Glomerular endothelial cell (primary cell): Measurements from ENCODE around the gene RAC2. TPM values are rescaled to one million over a fixed set of nuclear protein-coding genes. Genes with fewer than 3 reads are reported as not detected.

Source experiments
- DNase-seq: peaks from one replicate; pipeline ENCODE4 v3.0.0-alpha.2; 2011; ENCODE audit warnings: low read depth, low spot score; ENCODE audit errors: extremely low read depth
- total RNA-seq: library from RNA; depleted of rRNA; stranded (reverse); fragments of >200 nt; gene quantifications from 2 replicates; pipeline ENCODE4 v1.2.3, GENCODE V29; 2015

RAC2 gene
- total RNA-seq, 1 donor from 2014 or later: 126 TPM

DNA sequence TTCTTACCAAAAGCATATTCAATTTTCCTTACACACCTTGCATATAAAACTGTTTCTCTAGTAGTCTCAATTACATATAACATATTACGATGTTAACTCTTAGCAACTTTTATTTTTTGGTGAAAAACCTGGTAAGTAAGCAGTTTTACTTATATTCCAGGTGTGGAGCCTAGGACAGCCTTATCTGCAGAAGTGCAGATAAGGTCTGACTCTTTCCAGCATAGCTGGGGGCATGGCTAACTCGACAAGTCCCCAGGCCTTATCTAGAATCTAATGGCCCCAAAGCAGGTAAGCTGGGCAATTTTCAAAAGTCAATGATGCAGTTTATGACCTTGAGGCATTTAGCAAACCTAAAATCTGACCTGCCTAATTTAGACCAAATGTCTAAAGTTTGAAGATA, 51.9 kb downstream of the RAC2 start:
- DNase-seq: no peak

DNA sequence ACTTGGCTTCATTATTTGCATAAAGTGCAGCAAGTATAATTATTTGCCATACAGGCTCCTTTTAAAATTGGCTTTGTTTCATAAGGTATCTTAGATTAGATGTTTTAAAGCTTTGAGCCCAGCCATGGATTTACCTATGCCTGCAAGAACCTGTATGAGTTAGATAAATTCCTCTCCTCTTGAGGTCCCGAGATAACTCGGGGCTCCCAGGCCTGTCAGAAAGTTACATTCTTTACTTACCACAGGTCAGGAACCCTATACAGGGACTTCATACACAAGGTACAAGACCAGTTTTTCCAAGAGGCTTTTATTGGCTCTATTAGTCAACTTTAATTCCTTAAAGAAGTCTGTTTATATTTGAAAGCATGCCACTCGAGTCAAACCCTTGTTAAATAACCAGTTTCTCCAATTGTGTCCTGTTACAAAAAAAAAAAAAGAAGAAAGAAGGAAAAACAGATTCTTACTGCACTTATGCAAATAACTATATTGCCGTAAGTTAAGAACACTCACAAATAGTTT, 53.7 kb downstream of the RAC2 start:
- no peak for DNase-seq

DNA sequence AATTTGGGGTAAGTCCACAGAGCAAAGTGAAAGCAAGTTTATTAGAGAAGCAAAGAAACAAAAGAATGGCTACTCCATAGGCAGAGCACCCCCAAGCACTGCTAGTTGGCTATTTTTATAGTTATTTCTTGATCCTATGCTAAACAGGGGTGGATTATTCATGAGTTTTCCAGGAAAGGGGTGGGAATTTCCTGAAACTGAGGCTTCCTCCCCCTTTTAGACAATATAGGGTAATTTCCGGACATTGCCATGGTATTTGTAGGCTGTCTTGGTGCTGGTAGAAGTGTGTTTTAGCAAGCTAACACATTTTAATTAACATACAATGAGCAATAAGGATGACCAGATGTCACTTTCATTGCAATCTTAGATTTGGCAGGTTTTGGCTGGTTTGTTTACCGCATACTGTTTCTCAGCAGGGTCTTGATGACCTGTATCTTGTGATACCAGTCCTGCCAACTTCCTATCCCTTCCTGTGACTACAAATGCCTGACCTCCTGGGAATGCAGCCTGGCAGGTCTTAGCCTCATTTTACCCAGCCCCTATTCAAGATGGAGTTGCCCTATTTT, 55.1 kb downstream of the RAC2 start:
- peak; percentile 92 for DNase-seq

DNA sequence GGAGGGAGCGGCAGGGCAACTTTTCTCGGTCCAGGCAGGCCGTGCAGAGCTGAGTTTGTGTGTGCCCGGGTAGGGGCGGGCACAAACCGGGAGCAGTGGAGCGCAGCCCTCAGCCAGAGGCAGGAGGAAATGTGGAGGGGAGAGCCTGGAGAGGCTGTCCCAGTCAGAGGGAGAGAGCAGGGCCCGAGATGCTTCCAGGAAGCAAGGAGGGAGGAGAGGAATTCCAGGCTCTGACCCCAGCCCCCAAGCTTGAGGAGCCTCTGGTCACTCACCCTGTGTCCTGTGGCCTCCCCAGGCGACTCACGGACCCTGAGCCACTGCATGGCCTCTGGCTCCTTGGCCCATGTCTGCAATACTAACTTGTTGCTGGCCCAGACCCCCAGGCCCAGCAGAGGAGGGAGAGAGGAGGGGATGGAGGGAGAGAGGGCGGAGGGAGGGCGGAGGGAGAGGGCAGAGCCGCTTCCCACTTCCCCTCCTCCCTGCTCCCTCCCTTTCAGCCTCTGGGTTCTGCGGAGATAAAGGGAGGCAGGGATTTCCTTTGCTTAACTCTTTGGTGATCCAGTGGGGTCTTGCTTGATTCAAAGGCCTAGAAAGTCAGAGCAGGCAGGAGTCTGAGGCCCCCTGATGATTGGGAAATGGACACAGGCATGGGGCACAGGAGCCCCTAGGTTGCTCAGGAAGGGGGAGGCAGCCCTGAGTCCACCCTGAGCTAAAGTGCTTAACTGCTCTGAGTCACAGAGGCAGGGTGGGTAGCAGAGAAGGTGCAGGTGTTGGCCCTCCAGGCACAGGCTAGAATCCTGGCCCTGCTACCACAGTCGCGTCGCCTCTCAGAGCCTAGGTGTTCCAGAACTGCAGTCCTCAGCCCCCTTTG, 55.9 kb downstream of the RAC2 start, which contains the start of gene C1QTNF6:
TSS of gene C1QTNF6 (minus strand) at position 357 of the 871 bp plus-strand sequence. CDS start at position 323, 34 bp downstream.
- DNase-seq: no peak

DNA sequence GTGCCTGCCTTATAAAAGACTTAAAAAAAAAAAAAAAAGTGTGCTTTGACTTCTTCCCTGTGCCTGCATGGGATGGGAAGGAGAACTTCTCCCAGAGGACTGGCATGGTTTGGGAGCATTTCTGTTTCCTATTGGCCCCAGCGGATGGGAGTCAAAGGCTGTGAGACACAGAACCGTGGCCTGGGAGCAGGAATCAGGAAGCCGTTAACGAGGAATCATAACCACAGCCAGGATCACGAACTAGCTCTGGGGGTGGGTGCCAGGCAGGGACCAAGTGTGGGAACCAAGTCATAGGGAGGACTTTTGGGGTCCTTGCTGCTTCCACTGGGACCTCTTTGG, 56.5 kb downstream of the RAC2 start:
- no peak for DNase-seq

DNA sequence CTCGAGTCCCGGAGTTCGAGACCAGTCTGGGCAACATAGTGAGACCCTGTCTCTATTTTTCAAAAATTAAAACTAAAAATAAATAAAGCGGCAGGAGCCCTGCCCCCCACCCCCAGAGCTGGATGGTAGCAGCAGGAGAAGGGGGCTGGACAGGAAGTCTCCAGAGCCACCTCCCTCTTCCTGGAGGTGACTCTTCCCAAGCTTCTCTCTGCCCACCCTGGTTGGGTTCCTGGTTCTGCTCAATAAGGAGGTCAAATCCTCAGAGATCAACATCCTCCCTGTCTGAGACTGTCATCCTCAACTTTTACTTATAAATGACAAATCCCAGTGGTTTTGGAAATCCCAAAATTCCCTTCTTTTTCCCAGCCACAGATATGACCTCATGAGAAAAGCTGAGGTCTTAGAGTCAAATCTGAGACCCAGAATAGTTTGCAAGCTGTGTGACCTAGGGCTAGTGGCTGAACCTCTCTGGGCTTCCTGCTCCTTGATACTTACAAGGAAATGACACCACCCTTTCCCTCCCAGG, 57.0 kb downstream of the RAC2 start:
- no peak for DNase-seq

DNA sequence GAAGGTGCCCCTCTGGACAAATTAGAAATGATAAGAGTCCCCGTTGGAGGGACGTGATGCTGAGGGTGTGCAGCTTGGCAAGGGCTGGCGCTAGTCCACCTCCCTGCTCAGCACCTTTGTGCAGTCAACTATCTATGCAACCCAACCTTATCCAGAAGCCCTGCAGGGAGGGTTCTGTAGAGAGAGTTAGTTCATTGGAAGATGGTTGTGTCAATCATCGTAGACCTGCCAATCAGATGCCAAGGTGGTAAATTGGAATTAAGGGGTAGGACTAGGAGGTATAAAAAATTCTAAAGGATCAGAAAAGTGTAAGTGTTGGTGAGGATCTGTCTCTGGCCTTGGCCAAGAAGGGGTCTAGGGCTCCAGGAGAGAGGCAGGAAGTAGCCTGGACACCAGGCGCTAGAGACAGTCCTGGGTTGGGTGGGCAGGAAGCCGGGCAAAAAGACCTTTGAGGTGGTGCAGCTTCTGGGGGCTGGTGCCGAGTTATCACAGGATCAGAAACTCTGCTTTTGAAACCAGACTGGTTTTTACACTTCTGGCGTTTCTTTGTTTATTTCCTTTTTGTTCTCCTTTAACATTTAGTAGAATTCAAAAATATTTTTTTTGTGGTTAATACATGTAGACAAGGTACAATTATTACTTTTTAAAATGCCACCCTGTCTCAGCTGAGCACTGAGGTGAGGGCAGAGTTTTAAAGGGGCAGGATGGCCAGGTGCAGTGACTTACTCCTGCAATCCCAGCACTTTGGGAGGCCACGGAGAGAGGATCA, 57.7 kb downstream of the RAC2 start:
- peak; percentile 94 for DNase-seq

DNA sequence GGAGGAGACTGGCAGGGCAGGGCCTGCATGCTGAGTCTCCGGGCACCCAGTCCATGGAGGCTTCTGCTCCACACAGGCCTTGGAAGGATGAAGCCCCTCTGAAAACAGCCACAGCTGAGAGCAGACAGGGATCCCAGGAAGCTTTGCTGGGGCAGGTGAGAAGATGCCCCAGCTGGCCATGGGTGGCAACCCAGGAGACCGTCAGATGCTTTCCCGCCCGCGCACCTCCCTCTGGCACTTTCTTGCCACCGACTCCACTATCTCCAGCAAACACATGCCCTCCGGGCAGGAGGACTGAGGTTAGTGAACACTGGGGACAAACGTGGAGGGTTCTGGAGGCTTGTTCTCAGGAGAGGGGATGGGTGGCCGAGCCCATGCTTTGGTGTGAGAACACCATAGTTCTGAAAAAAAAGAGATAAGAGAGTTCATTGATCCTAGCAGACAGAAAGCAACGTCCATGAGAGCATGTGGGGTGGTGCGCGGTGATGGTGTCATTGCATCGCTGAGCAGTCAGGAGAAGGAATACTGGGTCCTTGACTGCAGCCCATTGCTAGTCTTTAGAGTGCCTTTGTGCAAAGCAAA, 58.3 kb downstream of the RAC2 start:
- DNase-seq: no peak

DNA sequence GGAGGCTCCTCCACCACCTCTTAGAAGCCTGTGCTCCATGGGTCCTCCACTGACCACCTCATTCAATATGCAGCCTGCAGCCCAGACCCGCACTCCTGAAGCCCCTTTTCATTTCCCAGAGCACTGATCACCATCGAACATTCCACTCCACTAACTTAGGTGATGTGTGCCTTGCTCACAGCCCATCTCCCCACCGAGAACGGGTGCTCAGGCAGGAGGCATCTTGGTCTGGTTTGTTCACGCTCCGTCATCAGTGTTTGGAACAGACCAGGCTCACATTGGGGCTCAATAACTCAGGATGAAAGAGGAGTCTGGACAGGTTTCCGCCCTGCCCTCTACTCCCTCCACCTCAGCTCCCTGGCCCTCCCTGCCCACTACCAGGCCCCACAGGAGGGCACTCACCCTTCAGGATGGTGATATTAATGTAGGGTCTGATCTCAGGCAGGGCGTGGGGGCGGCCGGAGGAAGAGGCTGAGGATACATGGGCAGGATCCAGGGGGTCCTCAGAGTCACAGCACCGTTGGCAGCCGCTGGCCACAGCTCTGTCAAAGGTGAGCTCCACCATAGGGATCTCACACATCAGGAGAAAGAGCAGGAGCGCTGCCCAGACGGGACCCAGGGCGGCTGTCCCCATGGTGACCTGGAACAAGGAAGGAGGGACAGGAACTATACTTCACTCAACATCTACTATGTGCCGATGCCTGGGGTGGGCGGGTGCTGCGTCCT, 59.1 kb downstream of the RAC2 start:
- DNase-seq: no peak

DNA sequence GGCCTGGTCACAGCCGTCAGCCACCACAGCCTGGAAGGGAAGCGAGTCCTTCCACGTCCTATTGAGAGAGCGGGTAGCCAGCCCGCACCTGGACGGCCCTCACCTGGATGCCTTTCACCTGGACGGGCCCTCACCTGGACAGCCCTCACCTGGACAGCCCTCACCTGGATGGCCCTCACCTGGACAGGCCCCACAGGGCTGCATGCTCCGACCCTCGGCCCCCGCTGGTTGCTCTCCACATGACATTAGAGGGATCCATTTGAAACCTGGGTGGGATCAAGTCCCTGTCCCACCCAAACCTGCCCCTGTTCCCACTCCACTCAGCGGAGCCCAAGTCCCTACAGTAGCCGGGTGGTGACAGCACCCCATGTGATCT, 59.7 kb downstream of the RAC2 start:
- DNase-seq: no peak

DNA sequence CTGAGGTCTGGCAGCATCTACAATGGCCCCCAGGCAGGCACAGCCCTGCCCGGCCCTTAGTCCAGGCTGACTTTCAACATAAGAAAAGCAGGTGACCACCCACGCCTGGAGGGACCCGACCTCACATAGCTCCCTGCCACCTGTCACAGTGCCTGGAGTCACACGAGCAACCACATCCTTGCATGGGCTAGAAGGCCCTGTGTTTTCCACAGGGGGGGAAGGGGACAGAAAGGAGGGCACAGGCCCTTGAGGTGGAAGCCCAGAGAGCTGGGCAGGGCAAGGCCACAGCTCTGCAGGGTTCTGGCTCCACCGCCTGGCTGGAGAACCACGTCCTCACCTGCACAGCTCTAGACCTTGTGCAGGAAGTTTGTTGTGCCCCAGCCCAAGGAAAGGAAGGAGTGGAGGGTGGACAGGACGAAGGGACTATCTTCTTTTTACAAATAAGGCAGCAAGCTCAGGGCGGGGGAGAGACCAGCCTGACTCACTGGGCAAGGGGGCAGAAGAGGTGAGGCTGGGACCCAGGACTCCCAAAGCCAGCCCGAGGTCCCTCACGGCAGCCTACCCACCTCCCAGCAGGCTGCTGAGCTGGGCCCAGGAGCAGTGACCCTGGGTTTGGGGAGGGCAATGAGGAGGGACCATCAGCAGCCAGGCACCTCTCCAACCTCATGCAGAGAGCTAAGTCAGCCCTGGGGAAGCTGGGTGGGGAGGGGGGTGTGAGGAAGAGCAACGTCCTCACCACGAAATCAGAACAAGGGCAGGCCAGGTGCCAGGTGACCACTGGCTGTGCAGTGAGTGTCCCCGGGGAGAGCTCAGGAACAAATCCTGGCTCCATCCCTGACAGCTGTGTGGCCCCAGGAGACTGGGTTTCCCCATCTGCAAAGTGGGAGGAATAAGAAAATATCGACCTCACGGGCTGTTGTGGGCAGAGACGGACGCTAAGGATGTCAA, 60.4 kb downstream of the RAC2 start:
- no peak for DNase-seq

DNA sequence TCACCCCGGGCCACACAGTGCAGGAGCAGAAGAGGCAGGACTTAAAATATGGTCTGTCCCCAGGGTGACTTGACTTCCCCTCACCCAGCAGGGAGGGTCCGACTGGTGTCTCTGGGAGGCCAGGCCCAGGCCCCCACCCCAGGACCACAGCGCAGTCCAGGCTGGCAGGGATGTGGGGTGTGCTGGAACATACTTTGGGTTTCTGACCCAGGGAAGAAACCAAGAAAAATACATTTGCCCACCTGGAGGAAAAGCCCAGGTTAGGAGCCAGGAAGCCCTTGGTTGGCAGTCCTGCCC, 61.2 kb downstream of the RAC2 start:
- DNase-seq: no peak

DNA sequence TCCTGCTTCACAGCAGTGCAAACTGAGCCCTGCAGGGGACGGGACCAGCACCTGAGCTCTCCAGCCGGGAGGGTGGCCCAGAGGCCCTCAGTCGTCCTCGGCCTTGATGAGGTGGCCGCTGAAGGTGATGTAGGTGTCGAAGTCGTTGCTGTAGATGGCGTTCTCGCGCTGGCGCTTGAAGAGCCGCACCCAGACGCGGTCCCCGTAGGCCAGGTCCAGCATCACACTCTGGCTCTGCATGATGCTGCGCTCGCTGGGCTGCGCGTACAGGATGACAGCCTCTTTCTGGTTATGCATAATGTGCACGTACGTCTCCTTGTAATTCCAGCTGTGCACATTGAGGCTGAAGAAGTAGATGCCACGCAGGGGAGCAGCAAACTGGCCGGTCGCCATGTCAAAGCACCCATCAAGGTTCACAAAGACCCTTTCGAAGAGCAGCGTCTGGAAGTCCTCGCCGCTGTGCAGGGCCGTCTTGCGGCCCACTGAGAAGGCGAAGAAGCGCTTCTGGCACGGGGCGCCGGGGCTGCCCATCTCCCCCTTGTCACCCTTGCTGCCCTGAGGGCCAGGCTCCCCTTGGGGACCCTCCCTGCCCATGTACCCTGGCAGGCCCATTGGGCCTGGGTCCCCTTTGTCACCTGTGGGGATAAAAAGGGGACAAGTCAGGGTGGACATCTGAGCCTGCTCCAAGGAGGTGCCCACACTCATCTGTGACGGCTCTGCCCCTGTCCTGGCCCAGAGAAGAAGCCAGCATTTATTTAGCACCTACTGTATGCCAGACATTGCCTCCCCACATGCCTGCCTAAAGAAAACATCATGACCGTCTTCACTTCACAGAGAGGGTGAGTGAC, 61.7 kb downstream of the RAC2 start:
- DNase-seq: no peak

DNA sequence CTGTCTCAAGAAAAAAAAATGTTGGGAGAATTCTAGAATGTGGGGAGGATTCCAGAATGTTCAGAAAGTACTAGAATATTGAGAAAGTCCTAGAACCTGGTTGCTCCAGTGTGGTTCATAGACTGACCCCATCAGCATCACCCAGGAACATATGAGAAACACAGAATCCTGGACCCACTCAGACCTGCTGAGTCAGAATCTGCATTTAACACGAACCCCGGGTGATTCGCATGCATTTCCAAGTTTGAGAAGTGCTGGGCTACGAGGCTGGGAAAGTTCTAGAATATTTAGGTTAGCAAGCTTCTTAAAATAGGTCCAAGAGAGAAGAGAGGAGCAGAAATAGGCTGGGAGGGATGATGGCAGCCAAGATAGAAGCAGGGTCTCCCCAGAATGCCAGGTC, 62.4 kb downstream of the RAC2 start:
- no peak for DNase-seq

DNA sequence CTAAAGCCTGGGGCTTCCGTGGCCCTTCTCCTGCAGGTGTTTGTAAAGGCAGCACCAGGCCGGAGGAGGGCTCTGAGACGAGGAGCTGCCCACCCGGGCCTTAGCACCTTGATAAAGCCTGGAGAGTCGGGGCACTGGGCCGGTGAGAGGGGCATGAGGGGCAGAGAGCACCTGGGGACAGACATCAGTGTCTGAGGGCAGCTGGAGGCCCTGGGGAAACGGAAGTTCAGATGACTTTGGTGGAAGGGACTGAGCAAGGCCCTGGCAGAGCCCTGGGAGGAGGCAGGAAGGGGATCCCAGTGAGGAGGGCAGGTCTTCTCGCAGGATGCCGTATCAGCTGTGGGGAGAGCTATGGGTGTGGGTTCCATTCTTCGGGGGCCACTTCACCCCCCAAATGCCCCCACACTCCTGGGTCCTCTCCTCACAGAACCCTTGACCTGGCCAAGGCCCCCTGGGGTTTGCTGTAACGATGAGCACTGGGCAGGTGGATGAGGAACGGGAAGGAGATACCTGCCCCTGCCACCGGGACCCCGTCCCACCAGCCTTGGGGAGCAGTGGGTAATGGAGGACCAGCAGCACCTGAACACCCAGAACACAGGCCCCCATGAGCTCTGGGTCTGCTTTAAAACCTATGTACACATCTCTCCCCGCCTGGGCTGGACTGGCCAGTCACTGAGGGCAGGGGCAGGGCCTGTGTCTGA, 63.4 kb downstream of the RAC2 start:
- no peak for DNase-seq

DNA sequence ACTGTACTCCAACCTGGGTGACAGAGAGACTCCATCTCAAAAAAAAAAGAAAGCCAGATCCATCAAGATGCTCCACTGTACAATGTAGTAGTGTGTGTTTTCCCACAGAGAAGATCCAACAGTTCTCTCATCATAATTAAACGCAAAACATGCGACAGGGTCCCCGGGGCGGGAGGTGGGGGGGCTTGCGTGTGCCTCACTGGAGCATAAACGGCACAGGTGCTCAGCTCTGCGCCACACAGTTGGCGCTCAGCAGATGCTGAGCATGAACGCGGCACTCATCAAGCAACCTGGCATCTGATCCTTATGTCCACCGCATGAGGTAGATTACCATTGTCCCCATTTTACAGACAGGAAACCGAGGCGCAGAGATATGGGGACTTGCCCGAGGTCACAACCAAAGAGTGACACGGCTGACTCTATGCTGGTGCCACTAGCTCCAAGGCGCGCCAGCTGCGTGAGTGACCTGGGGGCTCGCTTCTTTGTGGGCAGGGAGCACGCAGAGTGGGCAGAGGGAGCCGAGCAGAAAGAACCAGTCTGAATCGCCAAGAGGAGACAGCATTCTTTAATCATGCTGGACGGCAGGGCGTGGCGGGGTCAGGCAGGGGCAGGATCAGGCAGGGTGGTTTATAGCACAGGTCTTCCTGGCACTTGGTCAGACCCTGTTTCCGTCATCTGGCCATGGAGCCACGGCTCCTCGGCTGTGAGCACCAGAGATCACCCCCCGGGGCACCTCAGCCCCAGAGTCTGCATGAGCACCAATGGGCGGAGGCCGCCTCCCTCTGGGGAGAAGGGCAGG, 64.2 kb downstream of the RAC2 start:
- no peak for DNase-seq

DNA sequence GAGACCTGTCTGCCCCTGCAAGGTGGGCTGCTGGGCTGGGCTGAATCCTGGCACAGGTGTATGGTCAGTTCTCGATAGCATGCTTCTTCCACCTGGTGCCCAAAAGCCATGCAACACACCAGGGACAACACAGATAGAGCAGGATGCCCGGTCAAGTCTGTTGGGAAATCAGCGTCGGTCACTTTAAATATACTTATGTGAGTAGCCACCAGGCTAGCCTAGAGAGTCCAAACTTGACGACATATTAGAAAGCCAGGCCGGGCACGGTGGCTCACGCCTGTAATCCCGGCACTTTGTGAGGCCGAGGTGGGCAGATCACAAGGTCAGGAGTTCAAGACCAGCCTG, 65.0 kb downstream of the RAC2 start:
- no peak for DNase-seq
